IPS-20b (cell line): Measurements from ENCODE around the gene PDZK1.
"Not testable (repeated sequence)": the region's sequence is repeated elsewhere in the genome, so short reads cannot be mapped to it uniquely, and the experiment has no call there.

Experiments
- H3K27ac ChIP-seq: one replicate; pipeline ENCODE4 v1.5.1; 2013; ENCODE audit warnings: low read length
- H3K27me3 ChIP-seq: 2 replicates; pipeline ENCODE4 v1.6.1; 2013; ENCODE audit warnings: mild to moderate bottlenecking, low read length, inconsistent platforms; ENCODE audit not compliant: insufficient read depth
- H3K36me3 ChIP-seq: 2 replicates; pipeline ENCODE4 v1.6.1; 2013; ENCODE audit warnings: low read depth, mild to moderate bottlenecking, inconsistent platforms, low read length, moderate library complexity; ENCODE audit not compliant: insufficient read depth
- H3K4me1 ChIP-seq: 2 replicates; pipeline ENCODE4 v1.6.1; 2013; ENCODE audit warnings: mild to moderate bottlenecking, control low read depth, inconsistent platforms, low read length, moderate library complexity; ENCODE audit not compliant: insufficient read depth
- H3K4me3 ChIP-seq: 2 replicates; pipeline ENCODE4 v1.5.1; 2013; ENCODE audit warnings: mild to moderate bottlenecking, low read length, inconsistent platforms
- H3K9ac ChIP-seq: 2 replicates; pipeline ENCODE4 v1.6.1; 2013; ENCODE audit warnings: low read depth, mild to moderate bottlenecking, inconsistent platforms, low read length, moderate library complexity
- H3K9me3 ChIP-seq: 2 replicates; pipeline ENCODE4 v1.6.1; 2013; ENCODE audit warnings: mild to moderate bottlenecking, low read depth, low read length, inconsistent platforms; ENCODE audit not compliant: insufficient read depth

Gene PDZK1

DNA sequence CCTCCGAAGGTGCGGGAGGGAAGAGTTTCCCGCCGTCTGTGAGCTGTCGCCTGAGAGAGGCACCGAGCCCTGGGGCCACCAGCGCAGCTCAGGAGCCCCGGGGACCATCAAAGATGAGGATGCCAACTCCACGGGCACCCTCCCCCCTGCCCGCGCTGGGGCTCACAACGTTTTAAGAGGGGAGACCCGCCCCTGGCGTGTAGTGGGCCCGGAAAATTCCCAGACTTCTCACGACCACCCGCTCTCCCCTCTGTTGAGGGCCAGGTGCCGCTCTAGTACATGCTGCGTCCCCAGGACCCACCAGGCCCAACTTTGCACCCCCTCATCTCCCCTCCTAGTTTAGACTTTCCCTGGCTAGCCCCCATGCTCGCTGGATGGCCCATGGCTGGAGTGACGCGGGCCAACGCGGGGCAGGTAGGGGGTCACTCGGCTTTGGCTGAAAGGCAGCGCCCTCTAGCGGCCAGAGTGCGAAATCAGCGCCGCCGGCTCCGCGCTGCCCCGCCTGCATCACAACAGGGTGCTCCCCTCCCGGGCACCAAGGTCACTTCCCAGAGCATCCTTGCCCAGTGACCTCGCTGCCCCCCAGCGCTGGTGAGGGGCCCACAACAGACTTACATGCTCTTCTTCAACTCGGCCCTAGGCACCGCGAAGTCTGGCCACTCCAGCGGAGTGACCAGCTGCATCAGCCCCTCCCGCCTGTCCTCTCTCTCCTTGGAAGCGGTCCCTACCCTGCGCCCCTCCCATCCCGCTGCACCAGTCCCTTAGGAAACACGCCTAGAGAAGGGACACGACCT is 13.9 kb upstream of the PDZK1 start:
- Histone ChIP-seq H3K27me3 (peaks cover 31% of the 10 kb centered on the region), H3K4me3 (peak overlapping the region; percentile 71), H3K9me3 (no peaks in the 10 kb centered on the region), H3K27ac (no peak overlapping the region), H3K4me1 (0 out of 2 replicates have a peak, but pooled peaks cover 2% of the 10 kb centered on the region), H3K9ac (peak overlapping the region; percentile 66; the same call in 1 of the 2 replicates), H3K36me3 (no peaks in the 10 kb centered on the region)

DNA sequence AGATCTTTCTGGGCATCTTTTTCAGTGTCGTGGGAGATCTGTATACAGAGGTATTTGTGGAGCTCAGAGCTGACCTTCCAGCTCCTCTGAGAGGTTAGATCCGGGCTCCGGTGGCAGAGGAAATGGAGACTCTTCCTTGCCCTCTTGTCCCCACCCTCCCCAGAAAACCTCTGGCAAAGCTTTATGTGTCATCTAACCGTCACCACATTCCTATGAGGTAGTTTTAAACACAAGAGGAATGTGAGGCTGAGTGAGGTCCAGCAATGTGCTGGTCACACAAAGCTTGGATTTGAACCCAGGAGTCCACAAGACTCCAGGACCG is 13.3 kb upstream of the PDZK1 start:
- peak overlapping the region; percentile 71; the same call in 1 of the 2 replicates for H3K4me3 ChIP-seq

GRCh38 chr1:145719230-145720079 is 12.3 kb upstream of the PDZK1 start, which contains the start of gene CD160:
TSS of gene CD160 (plus strand) at chr1:145719499. CDS start at chr1:145728328, 8,829 bp downstream.
- H3K27ac ChIP-seq: no peak within 1 kb of the TSS
- H3K9ac ChIP-seq: no peak within 1 kb of the TSS

More for the DNA sequence above, 13.3 kb upstream of the PDZK1 start:
- H3K9ac ChIP-seq: no peak overlapping the region; the same call in 1 of the 2 replicates
- H3K4me1 ChIP-seq: 0 out of 2 replicates have a peak, but pooled peaks cover 2% of the 10 kb centered on the region
- no peaks in the 10 kb centered on the region for H3K36me3 ChIP-seq
- H3K27me3 ChIP-seq: peaks cover 31% of the 10 kb centered on the region
- H3K27ac ChIP-seq: no peak overlapping the region
- no peaks in the 10 kb centered on the region for H3K9me3 ChIP-seq

GRCh38 chr1:145718465-145718864 is 11.3 kb upstream of the PDZK1 start:
- not testable (repeated sequence) for H3K9me3 ChIP-seq, H3K4me3 ChIP-seq, H3K4me1 ChIP-seq, H3K27ac ChIP-seq, H3K36me3 ChIP-seq, H3K9ac ChIP-seq
- H3K27me3 ChIP-seq: peaks cover 31% of the 10 kb centered on the region

More at GRCh38 chr1:145719230-145720079, 12.3 kb upstream of the PDZK1 start, which contains the start of gene CD160:
- peaks cover 31% of the 10 kb centered on the region for H3K27me3 ChIP-seq
- H3K4me1 ChIP-seq: 0 out of 2 replicates have a peak, but pooled peaks cover 2% of the 10 kb centered on the region
- H3K9me3 ChIP-seq: no peaks in the 10 kb centered on the region
- no peaks in the 10 kb centered on the region for H3K36me3 ChIP-seq
- H3K4me3 ChIP-seq: no peak within 1 kb of the TSS

DNA sequence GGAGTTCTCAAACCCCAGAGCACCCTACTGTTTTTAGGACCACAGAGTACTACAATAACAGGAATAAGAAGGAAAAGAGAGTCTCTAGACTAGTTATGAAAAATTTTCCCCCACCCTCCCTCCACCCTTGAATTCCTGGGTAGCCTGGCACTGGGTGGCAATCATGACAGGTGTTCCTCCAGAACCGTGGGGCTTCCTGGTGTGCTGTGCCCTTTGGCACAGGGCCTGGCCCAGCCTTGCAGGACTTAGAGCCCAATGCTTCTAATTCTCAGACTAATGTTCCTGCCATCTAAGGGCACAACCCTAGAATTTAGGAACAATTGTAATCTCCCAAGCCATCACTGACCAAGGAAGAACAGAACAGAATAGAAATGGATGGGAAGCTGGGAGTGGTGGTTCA is 10.7 kb upstream of the PDZK1 start:
- Histone ChIP-seq H3K27ac (no peak overlapping the region), H3K4me3 (no peak overlapping the region), H3K36me3 (no peaks in the 10 kb centered on the region), H3K4me1 (0 out of 2 replicates have a peak, but pooled peaks cover 2% of the 10 kb centered on the region), H3K9ac (no peak overlapping the region), H3K27me3 (peaks cover 31% of the 10 kb centered on the region), H3K9me3 (no peaks in the 10 kb centered on the region)

GRCh38 chr1:145716641-145717345 is 9.6 kb upstream of the PDZK1 start:
- Histone ChIP-seq H3K27me3 (peaks cover 26% of the 10 kb centered on the region), H3K4me1 (0 out of 2 replicates have a peak, but pooled peaks cover 2% of the 10 kb centered on the region), H3K36me3 (no peaks in the 10 kb centered on the region), H3K4me3 (no peak overlapping the region), H3K9ac (no peak overlapping the region), H3K27ac (no peak overlapping the region), H3K9me3 (no peaks in the 10 kb centered on the region)

DNA sequence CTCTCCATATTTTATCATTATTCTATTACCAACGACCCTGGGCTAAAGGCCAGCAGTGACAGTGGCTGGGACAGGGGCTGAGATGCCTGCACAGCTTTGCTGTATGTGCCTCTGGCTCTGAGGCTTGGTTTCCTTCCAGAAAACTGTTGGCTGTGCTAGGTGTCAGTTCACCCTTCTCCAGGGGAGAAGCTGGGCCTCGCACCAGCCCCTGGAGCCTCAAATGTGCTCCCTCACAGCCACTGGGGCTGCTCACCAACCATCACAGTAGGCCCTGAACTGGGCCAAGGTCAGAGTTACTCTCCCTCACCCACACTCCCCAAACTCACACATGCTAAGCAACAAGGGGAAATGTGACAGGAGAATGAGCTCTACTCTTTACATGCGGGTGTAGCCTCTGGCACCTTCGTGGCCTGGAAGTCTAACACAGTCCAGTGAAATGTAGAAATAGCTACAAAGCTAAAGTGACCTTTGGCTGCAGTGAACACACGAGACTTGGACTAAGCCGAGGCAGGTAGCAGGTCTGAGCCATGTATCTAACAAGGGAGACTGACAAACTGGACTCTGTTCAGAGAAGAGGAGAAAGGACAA is 7.5 kb upstream of the PDZK1 start:
- H3K4me3 ChIP-seq: no peak overlapping the region
- peaks cover 6% of the 10 kb centered on the region for H3K27me3 ChIP-seq
- no peak overlapping the region for H3K9ac ChIP-seq
- no peaks in the 10 kb centered on the region for H3K36me3 ChIP-seq
- no peak overlapping the region for H3K27ac ChIP-seq
- 0 out of 2 replicates have a peak, but pooled peaks cover 2% of the 10 kb centered on the region for H3K4me1 ChIP-seq
- no peaks in the 10 kb centered on the region for H3K9me3 ChIP-seq

- no peaks in the 10 kb centered on the region for H3K36me3 ChIP-seq
- H3K4me1 ChIP-seq: peaks cover 5% of the 10 kb centered on the region; the same call in 1 of the 2 replicates
- no peak overlapping the region for H3K9ac ChIP-seq
- H3K4me3 ChIP-seq: no peak overlapping the region
- no peaks in the 10 kb centered on the region for H3K27me3 ChIP-seq
- H3K9me3 ChIP-seq: no peaks in the 10 kb centered on the region
- H3K27ac ChIP-seq: no peak overlapping the region
Measured at GRCh38 chr1:145711213-145711651, 4.1 kb upstream of the PDZK1 start.

DNA sequence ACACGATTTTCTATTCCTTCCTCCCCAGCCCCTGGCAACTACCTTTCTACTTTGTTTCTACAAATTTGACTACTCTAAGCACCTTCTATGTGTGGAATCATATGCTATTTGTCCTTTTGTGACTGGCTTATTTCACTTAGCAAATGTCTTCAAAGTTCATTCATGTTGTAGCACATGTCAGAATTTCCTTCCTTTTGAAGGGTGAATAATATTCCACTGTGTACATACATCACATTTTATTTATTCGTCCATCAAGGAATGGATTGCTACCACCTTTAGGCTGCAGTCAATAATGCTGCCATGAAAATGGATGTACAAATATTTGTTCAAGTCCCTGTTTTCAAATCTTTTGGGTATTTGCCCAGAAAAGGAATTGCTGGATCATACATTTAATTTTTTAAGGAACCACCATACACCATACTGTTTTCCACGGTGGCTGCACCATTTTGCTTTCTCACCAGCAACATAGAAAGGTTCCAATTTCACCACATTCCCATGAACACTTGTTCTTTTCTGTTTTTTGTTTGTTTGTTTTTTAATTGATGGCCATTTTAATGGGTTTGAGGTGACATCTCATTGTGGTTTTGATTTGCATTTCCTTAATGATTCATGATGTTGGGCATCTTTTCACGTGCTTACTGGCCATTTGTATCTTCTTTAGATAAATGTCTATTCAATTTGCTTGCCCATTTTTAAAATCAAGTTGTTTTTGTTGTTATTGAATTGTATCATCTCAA is 3.3 kb upstream of the PDZK1 start:
- no peaks in the 10 kb centered on the region for H3K36me3 ChIP-seq
- no peaks in the 10 kb centered on the region for H3K27me3 ChIP-seq
- H3K27ac ChIP-seq: no peak overlapping the region
- H3K4me3 ChIP-seq: no peak overlapping the region
- peaks cover 5% of the 10 kb centered on the region; the same call in 1 of the 2 replicates for H3K4me1 ChIP-seq
- no peak overlapping the region for H3K9ac ChIP-seq
- no peaks in the 10 kb centered on the region for H3K9me3 ChIP-seq

GRCh38 chr1:145708063-145708462 is 895 bp upstream of the PDZK1 start:
- no peaks in the 10 kb centered on the region for H3K9me3 ChIP-seq
- no peak overlapping the region for H3K4me3 ChIP-seq
- H3K27ac ChIP-seq: no peak overlapping the region
- no peak overlapping the region for H3K9ac ChIP-seq
- peaks cover 5% of the 10 kb centered on the region; the same call in 1 of the 2 replicates for H3K4me1 ChIP-seq
- H3K36me3 ChIP-seq: no peaks in the 10 kb centered on the region
- 0 out of 2 replicates have a peak, but pooled peaks cover 5% of the 10 kb centered on the region for H3K27me3 ChIP-seq
